HL-60 (cell line): ENCODE results near the gene TMEM204.

Experiments used
- POLR2AphosphoS5 ChIP-seq: IDR thresholded peaks from 2 replicates; pipeline ENCODE4 v1.6.1; 2012; ENCODE audit warnings: low read depth
- REST ChIP-seq: IDR thresholded peaks from 2 replicates; pipeline ENCODE4 v1.6.1; 2012; ENCODE audit warnings: low read depth; ENCODE audit not compliant: insufficient replicate concordance
- TF ChIP-seq, protein P1 (sequence below): IDR thresholded peaks from one replicate; pipeline ENCODE4 v1.5.1; 2011; ENCODE audit warnings: low read length, control low read depth, inconsistent platforms; ENCODE audit not compliant: insufficient read depth

DNA sequence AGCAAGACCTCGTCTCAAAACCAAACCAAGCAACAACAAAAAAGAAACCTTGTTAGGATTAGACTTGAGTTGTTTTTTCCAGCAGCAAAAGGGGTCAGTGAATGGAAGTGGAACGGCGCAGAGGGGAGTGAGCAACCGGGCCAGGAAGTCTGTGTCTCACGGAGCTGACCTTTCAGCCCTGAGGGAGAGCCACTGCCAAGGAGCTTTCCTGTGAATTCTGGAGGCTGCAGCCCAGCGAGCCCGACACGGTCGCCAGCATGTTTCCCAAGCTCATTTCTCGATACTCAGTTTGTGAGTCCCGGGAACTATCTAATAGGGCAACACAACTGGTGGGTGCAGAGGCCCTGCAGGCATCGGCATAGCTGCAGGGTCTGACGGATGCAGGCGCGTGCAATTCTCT lies 20.7 kb upstream of the TMEM204 start:
- TF ChIP-seq, protein P1, sequence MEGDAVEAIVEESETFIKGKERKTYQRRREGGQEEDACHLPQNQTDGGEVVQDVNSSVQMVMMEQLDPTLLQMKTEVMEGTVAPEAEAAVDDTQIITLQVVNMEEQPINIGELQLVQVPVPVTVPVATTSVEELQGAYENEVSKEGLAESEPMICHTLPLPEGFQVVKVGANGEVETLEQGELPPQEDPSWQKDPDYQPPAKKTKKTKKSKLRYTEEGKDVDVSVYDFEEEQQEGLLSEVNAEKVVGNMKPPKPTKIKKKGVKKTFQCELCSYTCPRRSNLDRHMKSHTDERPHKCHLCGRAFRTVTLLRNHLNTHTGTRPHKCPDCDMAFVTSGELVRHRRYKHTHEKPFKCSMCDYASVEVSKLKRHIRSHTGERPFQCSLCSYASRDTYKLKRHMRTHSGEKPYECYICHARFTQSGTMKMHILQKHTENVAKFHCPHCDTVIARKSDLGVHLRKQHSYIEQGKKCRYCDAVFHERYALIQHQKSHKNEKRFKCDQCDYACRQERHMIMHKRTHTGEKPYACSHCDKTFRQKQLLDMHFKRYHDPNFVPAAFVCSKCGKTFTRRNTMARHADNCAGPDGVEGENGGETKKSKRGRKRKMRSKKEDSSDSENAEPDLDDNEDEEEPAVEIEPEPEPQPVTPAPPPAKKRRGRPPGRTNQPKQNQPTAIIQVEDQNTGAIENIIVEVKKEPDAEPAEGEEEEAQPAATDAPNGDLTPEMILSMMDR: no peak
- TF ChIP-seq POLR2AphosphoS5: no peak; the same call in 1 of the 2 replicates
- no peak for TF ChIP-seq REST
